Measurements from ENCODE around the gene SGIP1.

Gene SGIP1

GRCh38 chr1:66757722-66758240 is 223.8 kb downstream of the SGIP1 start:
- Histone ChIP-seq H3K4me3 (IDR thresholded peaks at IDR 0.05; ENCODE audit: insufficient read depth, low read depth, low read length) (no peak overlapping the region), H3K4me1 (ENCODE audit: low read depth, poor library complexity, severe bottlenecking) (peaks cover 84% of the 10 kb centered on the region), H3K79me2 (ENCODE audit: insufficient read depth, low read depth) (no peaks in the 10 kb centered on the region), H3K27me3 (ENCODE audit: insufficient read depth, low read depth) (no peaks in the 10 kb centered on the region), H4K20me1 (ENCODE audit: insufficient read depth) (no peaks in the 10 kb centered on the region), H3K9ac (peak overlapping the region; percentile 24; the same call in 1 of the 2 replicates), H3K27ac (peak overlapping the region; percentile 76), H2AFZ (ENCODE audit: low read depth) (0 out of 2 replicates have a peak overlapping the region, but pooled peaks have one; percentile 24), H3K36me3 (ENCODE audit: insufficient read depth) (no peaks in the 10 kb centered on the region), H3K4me2 (peak overlapping the region; percentile 74)
- no peak for TF ChIP-seq CTCF (conservative IDR thresholded peaks at IDR 0.05; ENCODE audit: low read depth, low read length)

- H2AFZ ChIP-seq (ENCODE audit: low read depth) = 0 out of 2 replicates have a peak overlapping the region, but pooled peaks have one; percentile 24
- H3K4me1 ChIP-seq (ENCODE audit: low read depth, poor library complexity, severe bottlenecking) = peaks cover 89% of the 10 kb centered on the region
- TF ChIP-seq CTCF (conservative IDR thresholded peaks at IDR 0.05; ENCODE audit: low read depth, low read length) = no peak
- peak overlapping the region; percentile 76 for H3K27ac ChIP-seq
- no peak overlapping the region for H3K4me3 ChIP-seq (IDR thresholded peaks at IDR 0.05; ENCODE audit: insufficient read depth, low read depth, low read length)
- H3K27me3 ChIP-seq (ENCODE audit: insufficient read depth, low read depth) = no peaks in the 10 kb centered on the region
- H3K9ac ChIP-seq = peak overlapping the region; percentile 24; the same call in 1 of the 2 replicates
- H3K36me3 ChIP-seq (ENCODE audit: insufficient read depth) = no peaks in the 10 kb centered on the region
- H3K79me2 ChIP-seq (ENCODE audit: insufficient read depth, low read depth) = no peaks in the 10 kb centered on the region
- peak overlapping the region; percentile 74 for H3K4me2 ChIP-seq
- no peaks in the 10 kb centered on the region for H4K20me1 ChIP-seq (ENCODE audit: insufficient read depth)
Measured at GRCh38 chr1:66758241-66758755, 224.3 kb downstream of the SGIP1 start.

- peak overlapping the region; percentile 74 for H3K4me2 ChIP-seq
- 0 out of 2 replicates have a peak, but pooled peaks cover 3% of the 10 kb centered on the region for H3K79me2 ChIP-seq (ENCODE audit: insufficient read depth, low read depth)
- no peaks in the 10 kb centered on the region for H3K27me3 ChIP-seq (ENCODE audit: insufficient read depth, low read depth)
- 0 out of 2 replicates have a peak overlapping the region, but pooled peaks have one; percentile 23 for H3K9ac ChIP-seq
- no peaks in the 10 kb centered on the region for H3K36me3 ChIP-seq (ENCODE audit: insufficient read depth)
- H4K20me1 ChIP-seq (ENCODE audit: insufficient read depth) = no peaks in the 10 kb centered on the region
- peaks cover 96% of the 10 kb centered on the region for H3K4me1 ChIP-seq (ENCODE audit: low read depth, poor library complexity, severe bottlenecking)
- no peak for TF ChIP-seq CTCF (conservative IDR thresholded peaks at IDR 0.05; ENCODE audit: low read depth, low read length)
- no peak overlapping the region for H3K4me3 ChIP-seq (IDR thresholded peaks at IDR 0.05; ENCODE audit: insufficient read depth, low read depth, low read length)
- H2AFZ ChIP-seq (ENCODE audit: low read depth) = no peak overlapping the region
- peak overlapping the region; percentile 76 for H3K27ac ChIP-seq
Measured at GRCh38 chr1:66760506-66760905, 226.6 kb downstream of the SGIP1 start.

- H3K36me3 ChIP-seq (ENCODE audit: insufficient read depth) = no peaks in the 10 kb centered on the region
- H3K27ac ChIP-seq = peak overlapping the region; percentile 76
- H2AFZ ChIP-seq (ENCODE audit: low read depth) = no peak overlapping the region
- H3K4me2 ChIP-seq = peak overlapping the region; percentile 74
- no peaks in the 10 kb centered on the region for H3K27me3 ChIP-seq (ENCODE audit: insufficient read depth, low read depth)
- peaks cover 96% of the 10 kb centered on the region for H3K4me1 ChIP-seq (ENCODE audit: low read depth, poor library complexity, severe bottlenecking)
- H3K9ac ChIP-seq = 0 out of 2 replicates have a peak overlapping the region, but pooled peaks have one; percentile 23
- H3K4me3 ChIP-seq (IDR thresholded peaks at IDR 0.05; ENCODE audit: insufficient read depth, low read depth, low read length) = no peak overlapping the region
- peaks cover 9% of the 10 kb centered on the region; the same call in 1 of the 2 replicates for H3K79me2 ChIP-seq (ENCODE audit: insufficient read depth, low read depth)
- no peak for TF ChIP-seq CTCF (conservative IDR thresholded peaks at IDR 0.05; ENCODE audit: low read depth, low read length)
- H4K20me1 ChIP-seq (ENCODE audit: insufficient read depth) = no peaks in the 10 kb centered on the region
Measured at GRCh38 chr1:66761221-66761620, 227.3 kb downstream of the SGIP1 start.
